Measurements from ENCODE around the gene ZFP64.
"Not testable (repeated sequence)": the region's sequence is repeated elsewhere in the genome, so short reads cannot be mapped to it uniquely, and the experiment has no call there.

DNA sequence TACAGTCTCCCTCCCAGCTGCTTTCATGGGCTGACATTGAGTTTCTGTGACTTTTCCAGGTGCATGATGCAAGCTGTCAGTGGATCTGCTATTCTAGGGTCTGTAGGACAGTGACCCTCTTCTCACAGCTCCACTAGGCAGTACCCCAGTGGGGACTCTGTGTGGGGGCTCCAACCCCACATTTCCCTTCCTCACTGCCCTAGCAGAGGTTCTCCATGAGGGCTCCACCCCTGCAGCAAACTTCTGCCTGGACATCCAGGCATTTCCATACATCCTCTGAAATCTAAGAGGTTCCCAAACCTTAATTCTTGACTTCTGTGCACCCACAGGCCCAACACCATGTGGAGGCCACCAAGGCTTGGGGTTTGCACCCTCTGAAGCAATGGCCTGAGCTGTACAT lies 29.3 kb upstream of the ZFP64 start:
- TF ChIP-seq, protein P1, sequence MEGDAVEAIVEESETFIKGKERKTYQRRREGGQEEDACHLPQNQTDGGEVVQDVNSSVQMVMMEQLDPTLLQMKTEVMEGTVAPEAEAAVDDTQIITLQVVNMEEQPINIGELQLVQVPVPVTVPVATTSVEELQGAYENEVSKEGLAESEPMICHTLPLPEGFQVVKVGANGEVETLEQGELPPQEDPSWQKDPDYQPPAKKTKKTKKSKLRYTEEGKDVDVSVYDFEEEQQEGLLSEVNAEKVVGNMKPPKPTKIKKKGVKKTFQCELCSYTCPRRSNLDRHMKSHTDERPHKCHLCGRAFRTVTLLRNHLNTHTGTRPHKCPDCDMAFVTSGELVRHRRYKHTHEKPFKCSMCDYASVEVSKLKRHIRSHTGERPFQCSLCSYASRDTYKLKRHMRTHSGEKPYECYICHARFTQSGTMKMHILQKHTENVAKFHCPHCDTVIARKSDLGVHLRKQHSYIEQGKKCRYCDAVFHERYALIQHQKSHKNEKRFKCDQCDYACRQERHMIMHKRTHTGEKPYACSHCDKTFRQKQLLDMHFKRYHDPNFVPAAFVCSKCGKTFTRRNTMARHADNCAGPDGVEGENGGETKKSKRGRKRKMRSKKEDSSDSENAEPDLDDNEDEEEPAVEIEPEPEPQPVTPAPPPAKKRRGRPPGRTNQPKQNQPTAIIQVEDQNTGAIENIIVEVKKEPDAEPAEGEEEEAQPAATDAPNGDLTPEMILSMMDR (IDR thresholded peaks at IDR 0.05), result not testable (repeated sequence)
- not testable (repeated sequence) for TF ChIP-seq POLR2A (IDR thresholded peaks at IDR 0.05)

Measured in body of pancreas (tissue), 4 donors.